GM20000 (cell line): ENCODE data around the gene ACSS3.

ENCODE experiments used
- DNase-seq: peaks from one replicate; pipeline ENCODE4 v3.0.0; 2012; ENCODE audit warnings: low spot score
- TF ChIP-seq, protein P1 (sequence below): IDR thresholded peaks from 2 replicates; pipeline ENCODE4 v1.5.1; 2012; ENCODE audit warnings: mild to moderate bottlenecking, control low read depth; ENCODE audit errors: extremely low read depth, missing control alignments

ACSS3 gene

GRCh38 chr12:81084811-81085350 lies 7.0 kb downstream of the ACSS3 start:
- TF ChIP-seq, protein P1, sequence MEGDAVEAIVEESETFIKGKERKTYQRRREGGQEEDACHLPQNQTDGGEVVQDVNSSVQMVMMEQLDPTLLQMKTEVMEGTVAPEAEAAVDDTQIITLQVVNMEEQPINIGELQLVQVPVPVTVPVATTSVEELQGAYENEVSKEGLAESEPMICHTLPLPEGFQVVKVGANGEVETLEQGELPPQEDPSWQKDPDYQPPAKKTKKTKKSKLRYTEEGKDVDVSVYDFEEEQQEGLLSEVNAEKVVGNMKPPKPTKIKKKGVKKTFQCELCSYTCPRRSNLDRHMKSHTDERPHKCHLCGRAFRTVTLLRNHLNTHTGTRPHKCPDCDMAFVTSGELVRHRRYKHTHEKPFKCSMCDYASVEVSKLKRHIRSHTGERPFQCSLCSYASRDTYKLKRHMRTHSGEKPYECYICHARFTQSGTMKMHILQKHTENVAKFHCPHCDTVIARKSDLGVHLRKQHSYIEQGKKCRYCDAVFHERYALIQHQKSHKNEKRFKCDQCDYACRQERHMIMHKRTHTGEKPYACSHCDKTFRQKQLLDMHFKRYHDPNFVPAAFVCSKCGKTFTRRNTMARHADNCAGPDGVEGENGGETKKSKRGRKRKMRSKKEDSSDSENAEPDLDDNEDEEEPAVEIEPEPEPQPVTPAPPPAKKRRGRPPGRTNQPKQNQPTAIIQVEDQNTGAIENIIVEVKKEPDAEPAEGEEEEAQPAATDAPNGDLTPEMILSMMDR: no peak
- DNase-seq: no peak

GRCh38 chr12:81085832-81086231 lies 8.0 kb downstream of the ACSS3 start:
- TF ChIP-seq, protein P1: no peak
- no peak for DNase-seq

DNA sequence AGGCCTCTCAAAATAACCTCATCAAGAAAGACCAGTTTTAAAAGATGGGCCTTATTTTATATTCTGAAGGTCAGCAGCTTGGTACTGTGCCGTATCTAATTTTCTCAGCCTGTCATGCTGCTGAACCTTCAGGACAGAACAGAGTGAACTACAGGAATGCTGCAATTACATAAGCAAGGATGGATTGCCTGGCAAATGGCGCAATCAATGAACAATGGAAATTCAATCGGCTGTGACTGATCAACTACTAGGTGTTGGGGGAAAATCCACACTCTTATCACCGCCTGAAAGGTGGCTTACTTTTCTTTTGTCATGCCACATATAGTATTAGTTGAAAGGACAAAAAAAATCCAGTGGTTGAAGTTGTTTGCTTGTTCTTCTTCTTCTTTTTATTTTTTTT lies 8.5 kb downstream of the ACSS3 start:
- TF ChIP-seq, protein P1: no peak
- no peak for DNase-seq

- TF ChIP-seq, protein P1: no peak
- no peak for DNase-seq
Measured at GRCh38 chr12:81088221-81088620, 10.3 kb downstream of the ACSS3 start.

DNA sequence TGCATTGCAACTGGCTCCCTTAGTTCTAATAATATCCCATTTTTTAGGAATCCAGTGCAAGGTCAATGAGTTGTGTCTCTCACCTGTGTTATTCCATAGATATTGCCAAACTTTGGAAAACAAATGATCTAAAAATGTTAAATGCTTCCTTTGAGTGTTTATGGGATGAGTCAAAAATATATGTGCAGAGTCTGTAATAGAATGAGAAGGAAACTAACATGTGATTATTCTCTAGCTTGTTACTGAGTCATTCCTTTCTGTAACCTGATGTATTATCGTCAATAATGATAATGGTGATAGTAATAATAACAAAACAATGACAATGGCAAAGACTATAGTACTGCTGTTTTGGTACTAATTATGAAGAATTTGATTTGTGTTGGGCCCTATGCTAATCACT lies 11.5 kb downstream of the ACSS3 start:
- no peak for DNase-seq
- TF ChIP-seq, protein P1: no peak

GRCh38 chr12:81092053-81092452 lies 14.2 kb downstream of the ACSS3 start:
- no peak for DNase-seq
- TF ChIP-seq, protein P1: no peak

DNA sequence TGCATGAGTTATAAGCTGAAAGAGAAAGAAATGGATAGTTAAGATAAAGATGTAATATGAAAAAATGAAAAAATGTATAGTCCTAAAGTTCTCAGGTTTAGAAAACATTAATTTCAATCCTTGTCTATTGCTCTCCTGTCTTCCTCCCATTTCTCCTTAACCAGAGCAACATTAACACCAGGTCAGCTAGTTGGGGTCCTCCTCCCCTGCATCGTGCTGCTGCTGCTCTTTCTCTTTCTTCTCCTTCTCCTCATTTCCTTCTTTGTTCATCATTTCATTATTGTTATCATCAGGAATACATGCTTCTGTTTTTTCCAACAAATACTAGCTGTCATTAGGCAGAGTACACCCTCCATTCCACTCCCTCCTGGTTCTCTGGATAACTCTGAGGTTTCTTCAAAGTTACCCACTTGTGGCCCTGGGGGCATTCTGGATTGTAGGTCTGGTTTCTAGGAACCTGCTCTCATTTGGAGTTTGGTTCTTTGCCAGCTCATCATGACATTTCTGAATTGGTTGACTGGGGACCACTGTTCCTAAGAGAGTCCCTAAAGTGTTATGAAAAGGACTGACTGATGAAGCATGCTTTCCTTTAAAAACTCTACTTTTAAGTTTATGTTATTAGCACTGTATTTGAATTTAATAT lies 17.0 kb downstream of the ACSS3 start:
- DNase-seq: no peak
- TF ChIP-seq, protein P1: no peak
